H1 (cell line): ENCODE data around the gene RNF183. TPM values are rescaled to one million over a fixed set of nuclear protein-coding genes. Genes with fewer than 3 reads are reported as not detected.

Source experiments
- CBX5 ChIP-seq: fragments of 300-800, 300-1000 bp; sonication (generic); IDR thresholded peaks from 2 replicates; pipeline ENCODE4 v1.7.1; 2016; ENCODE audit warnings: antibody characterized with exemption, low read length, low read depth
- CHD7 ChIP-seq: fragments of 300-600 bp; sonication (generic); IDR thresholded peaks from 2 replicates; pipeline ENCODE4 v1.7.1; 2012; ENCODE audit warnings: low read length, moderate library complexity, mild to moderate bottlenecking, inconsistent platforms; ENCODE audit not compliant: insufficient replicate concordance
- CREB1 ChIP-seq: IDR thresholded peaks from 2 replicates; pipeline ENCODE4 v1.6.1; 2012; ENCODE audit warnings: inconsistent platforms
- POU5F1 ChIP-seq: IDR thresholded peaks from 2 replicates; pipeline ENCODE4 v1.6.1; 2011; ENCODE audit warnings: low read depth, mild to moderate bottlenecking, low read length, moderate library complexity
- SIX5 ChIP-seq: IDR thresholded peaks from 2 replicates; pipeline ENCODE4 v1.6.1; 2011; ENCODE audit warnings: mild to moderate bottlenecking, low read depth, low read length
- TEAD4 ChIP-seq: IDR thresholded peaks from 2 replicates; pipeline ENCODE4 v1.6.1; 2012; ENCODE audit warnings: low read depth, low read length, inconsistent platforms, mixed read lengths
- polyA plus RNA-seq, 7 experiments: library from polyadenylated mRNA; depleted of rRNA in 3 of 7; stranded (reverse) in 5 of 7; unstranded in 2 of 7; fragments of >200 nt in 5 of 7; fragments of 200-250 nt in 2 of 7; gene quantifications; 1 replicate in 5 of 7; 2 replicates in 1 of 7; 4 replicates in 1 of 7; pipeline versions ENCODE4 v1.2.1 to v1.2.3, GENCODE V29; 2011 to 2013; ENCODE audit warnings: missing spikeins in 2 of 7, mixed read lengths in 2 of 7
- total RNA-seq: library from RNA; stranded (reverse); fragmentation: NEBNext Ultra II Directional; extraction: Animal tissue kit (Norgen Biotek cat#: 25700); gene quantifications from 2 replicates; pipeline ENCODE4 v1.2.1, GENCODE V29; 2021

The RNF183 gene
- total and polyA plus RNA-seq, 2 of the 8 experiments (the other 6 are each of a cell fraction or from before 2014, with no cell fraction given): 0.15 TPM; not detected in 1

- TF ChIP-seq CHD7: no peak
- no peak for TF ChIP-seq TEAD4
- no peak for TF ChIP-seq CREB1
- no peak for TF ChIP-seq POU5F1
- no peak for TF ChIP-seq CBX5
- no peak for TF ChIP-seq SIX5
Observed at GRCh38 chr9:113261917-113262671, 41.1 kb downstream of the RNF183 start (continued).
